Activated B cell treated with CpG ODN at 0.5 μM for 24 hours (primary cell): ENCODE data around the gene PAX4. TPM values are rescaled to one million over a fixed set of nuclear protein-coding genes. Genes with fewer than 3 reads are reported as not detected.
"Not testable (repeated sequence)": the region's sequence is repeated elsewhere in the genome, so short reads cannot be mapped to it uniquely, and the experiment has no call there.

ENCODE experiments used
- ATAC-seq: fragments of 200-7000 bp; cut with Tn5 transposase; one replicate; pipeline ENCODE4 v1.10.0; 2021; ENCODE audit warnings: low read depth, mild to moderate bottlenecking, moderate library complexity
- CTCF ChIA-PET: fragments of 350-600 bp; sonication (Branson Sonifier 250); formaldehyde crosslinking; loops from one replicate; lab custom pipeline; 2021; ENCODE audit warnings: antibody characterized with exemption; lab: Charles Lee
- POLR2A ChIA-PET: fragments of 350-600 bp; sonication (Branson Sonifier 250); formaldehyde crosslinking; loops from one replicate; lab custom pipeline; 2021; ENCODE audit warnings: antibody characterized with exemption; lab: Charles Lee
- DNase-seq: peaks from one replicate; pipeline ENCODE4 v3.0.0; 2022
- H3K27ac Mint-ChIP-seq: one replicate; pipeline ENCODE4 v1.8.0; 2020; ENCODE audit warnings: mixed read lengths
- H3K27me3 Mint-ChIP-seq: one replicate; pipeline ENCODE4 v1.8.0; 2021; ENCODE audit warnings: mixed read lengths
- H3K36me3 Mint-ChIP-seq: one replicate; pipeline ENCODE4 v1.8.0; 2021; ENCODE audit warnings: low read depth, mixed read lengths
- H3K4me1 Mint-ChIP-seq: one replicate; pipeline ENCODE4 v1.8.0; 2021; ENCODE audit warnings: mixed read lengths
- H3K4me3 Mint-ChIP-seq: one replicate; pipeline ENCODE4 v1.8.0; 2020; ENCODE audit warnings: mild to moderate bottlenecking, mixed read lengths
- H3K9me3 Mint-ChIP-seq: one replicate; pipeline ENCODE4 v1.8.0; 2020; ENCODE audit warnings: mixed read lengths
- intact Hi-C: fragments of 100-400 bp; cut with micrococcal nuclease; formaldehyde crosslinking; loops from one replicate; pipeline ENCODE4 v1.15.1; 2024
- total RNA-seq: library from RNA; stranded (reverse); gene quantifications from 2 replicates; pipeline ENCODE4 v1.2.3, GENCODE V29; 2022
- TF ChIP-seq, protein P1 (sequence below): fragments of 200-600 bp; IDR thresholded peaks from one replicate; pipeline ENCODE4 v1.8.0; 2022; ENCODE audit warnings: antibody characterized with exemption, mild to moderate bottlenecking

Gene PAX4
- total RNA-seq, 1 donor from 2014 or later, result not detected

DNA sequence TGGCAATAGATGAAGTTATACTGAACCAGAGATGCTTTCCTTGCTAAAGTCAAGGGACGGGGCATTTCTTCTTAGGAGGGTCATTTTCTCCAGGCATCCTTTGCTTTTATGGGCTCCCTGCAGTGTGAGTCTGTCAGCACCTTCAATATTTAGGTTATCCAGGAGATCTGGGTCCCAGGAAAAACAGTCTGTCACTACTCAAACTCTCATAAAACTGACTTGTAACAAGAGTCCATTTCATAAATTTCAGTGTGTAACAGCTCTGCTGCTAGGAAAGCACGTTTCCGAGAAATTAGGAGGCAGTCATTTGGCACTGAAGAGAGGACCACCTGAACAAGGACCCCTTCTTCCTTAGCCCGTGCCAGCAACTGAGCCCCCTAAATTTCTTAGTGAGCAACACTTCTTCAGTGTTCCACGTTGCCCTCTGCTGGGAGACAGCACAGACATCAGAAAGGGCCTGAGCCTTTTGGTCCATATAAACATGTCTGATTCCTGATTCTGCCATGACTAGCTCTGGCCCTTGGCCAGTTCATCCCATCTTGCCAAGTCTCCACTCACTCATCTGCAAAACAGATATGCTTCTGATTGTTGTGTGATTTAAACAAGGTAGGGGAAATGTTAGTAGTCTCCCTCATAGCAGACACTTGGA, 39.8 kb downstream of the PAX4 start:
- intact Hi-C loops, result no loop called here
- ATAC-seq, result no peak
- POLR2A ChIA-PET, result no interaction called here
- no peaks in the 10 kb centered on the region for H3K9me3 Mint-ChIP-seq
- H3K27ac Mint-ChIP-seq, result no peak overlapping the region
- no peak for DNase-seq
- no peaks in the 10 kb centered on the region for H3K27me3 Mint-ChIP-seq
- peaks cover 31% of the 10 kb centered on the region for H3K4me1 Mint-ChIP-seq
- H3K36me3 Mint-ChIP-seq, result peaks cover 57% of the 10 kb centered on the region
- no peak overlapping the region for H3K4me3 Mint-ChIP-seq
- TF ChIP-seq, protein P1, sequence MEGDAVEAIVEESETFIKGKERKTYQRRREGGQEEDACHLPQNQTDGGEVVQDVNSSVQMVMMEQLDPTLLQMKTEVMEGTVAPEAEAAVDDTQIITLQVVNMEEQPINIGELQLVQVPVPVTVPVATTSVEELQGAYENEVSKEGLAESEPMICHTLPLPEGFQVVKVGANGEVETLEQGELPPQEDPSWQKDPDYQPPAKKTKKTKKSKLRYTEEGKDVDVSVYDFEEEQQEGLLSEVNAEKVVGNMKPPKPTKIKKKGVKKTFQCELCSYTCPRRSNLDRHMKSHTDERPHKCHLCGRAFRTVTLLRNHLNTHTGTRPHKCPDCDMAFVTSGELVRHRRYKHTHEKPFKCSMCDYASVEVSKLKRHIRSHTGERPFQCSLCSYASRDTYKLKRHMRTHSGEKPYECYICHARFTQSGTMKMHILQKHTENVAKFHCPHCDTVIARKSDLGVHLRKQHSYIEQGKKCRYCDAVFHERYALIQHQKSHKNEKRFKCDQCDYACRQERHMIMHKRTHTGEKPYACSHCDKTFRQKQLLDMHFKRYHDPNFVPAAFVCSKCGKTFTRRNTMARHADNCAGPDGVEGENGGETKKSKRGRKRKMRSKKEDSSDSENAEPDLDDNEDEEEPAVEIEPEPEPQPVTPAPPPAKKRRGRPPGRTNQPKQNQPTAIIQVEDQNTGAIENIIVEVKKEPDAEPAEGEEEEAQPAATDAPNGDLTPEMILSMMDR, result no peak
- CTCF ChIA-PET, result no interaction called here

DNA sequence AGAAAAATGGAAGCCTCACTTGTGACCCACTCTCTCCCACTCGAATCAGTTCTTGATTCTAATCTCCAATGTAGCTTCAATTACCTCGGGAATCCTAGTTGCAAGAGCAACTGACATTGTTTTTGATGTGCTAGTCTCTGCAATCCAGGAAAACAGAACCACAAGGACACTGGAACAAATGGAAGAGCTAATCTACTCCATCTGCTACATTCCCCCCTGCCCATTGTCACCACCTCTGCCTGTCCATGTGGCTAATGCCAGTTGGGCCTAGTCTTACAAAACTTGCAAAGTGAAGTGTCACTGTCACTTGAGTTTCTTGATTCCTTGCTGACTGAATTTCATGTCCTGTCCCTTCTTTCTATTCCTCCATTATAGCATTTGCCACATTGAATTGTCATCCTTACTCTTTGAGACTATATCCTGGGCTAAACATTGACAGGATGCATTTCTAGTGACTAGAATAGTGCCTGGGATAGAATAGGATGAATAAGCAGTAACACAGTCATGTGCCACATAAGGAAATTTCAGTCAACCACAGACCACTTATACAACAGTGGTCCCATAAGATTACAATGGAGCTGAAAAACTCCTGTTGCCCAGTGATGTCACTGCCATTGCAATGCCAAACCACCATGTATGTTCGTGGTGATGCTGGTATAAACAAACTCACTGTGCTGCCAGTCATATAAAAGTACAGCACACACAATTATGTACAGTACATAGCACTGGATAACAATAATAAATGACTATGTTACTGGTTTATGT, 46.0 kb downstream of the PAX4 start:
- POLR2A ChIA-PET, result no interaction called here
- Mint-ChIP-seq H3K36me3 (peaks cover 4% of the 10 kb centered on the region), H3K4me3 (no peak overlapping the region), H3K4me1 (no peaks in the 10 kb centered on the region), H3K27me3 (no peaks in the 10 kb centered on the region), H3K27ac (no peak overlapping the region), H3K9me3 (no peaks in the 10 kb centered on the region)
- TF ChIP-seq, protein P1, result no peak
- ATAC-seq (no peak), DNase-seq (no peak)
- CTCF ChIA-PET, result no interaction called here
- intact Hi-C loops, result no loop called here

DNA sequence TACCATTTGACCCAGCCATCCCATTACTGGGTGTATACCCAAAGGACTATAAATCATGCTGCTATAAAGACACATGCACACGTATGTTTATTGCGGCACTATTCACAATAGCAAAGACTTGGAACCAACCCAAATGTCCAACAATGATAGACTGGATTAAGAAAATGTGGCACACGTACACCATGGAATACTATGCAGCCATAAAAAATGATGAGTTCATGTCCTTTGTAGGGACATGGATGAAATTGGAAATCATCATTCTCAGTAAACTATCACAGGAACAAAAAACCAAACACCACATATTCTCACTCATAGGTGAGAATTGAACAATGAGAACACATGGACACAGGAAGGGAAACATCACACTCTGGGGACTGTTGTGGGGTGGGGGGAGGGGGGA, 49.9 kb downstream of the PAX4 start:
- H3K4me3 Mint-ChIP-seq, result not testable (repeated sequence)

DNA sequence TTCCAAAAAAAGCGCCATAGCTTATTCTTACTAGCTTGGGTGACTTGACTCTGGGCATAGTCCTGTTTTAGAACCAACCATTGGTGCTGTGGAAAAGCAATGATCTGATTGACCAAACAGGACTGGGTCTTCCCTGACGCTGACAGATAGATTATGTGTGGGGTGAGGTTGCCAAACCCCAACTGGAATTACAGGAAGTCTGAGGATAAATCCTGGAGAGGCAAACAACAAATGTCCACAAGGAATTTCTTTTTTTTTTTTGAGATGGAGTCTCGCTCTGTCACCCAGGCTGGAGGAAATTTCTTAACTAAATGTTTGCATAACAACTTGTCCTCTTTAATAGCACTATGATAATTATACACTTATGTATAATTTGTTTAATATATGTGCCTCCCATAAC, 51.7 kb downstream of the PAX4 start:
- Mint-ChIP-seq H3K4me3 (no peak overlapping the region), H3K4me1 (no peaks in the 10 kb centered on the region), H3K27ac (no peak overlapping the region), H3K9me3 (peaks cover 9% of the 10 kb centered on the region), H3K27me3 (no peaks in the 10 kb centered on the region), H3K36me3 (no peaks in the 10 kb centered on the region)
- ChIA-PET POLR2A (no interaction called here), CTCF (no interaction called here)
- ATAC-seq (no peak), DNase-seq (no peak)
- intact Hi-C loops, result no loop called here
- TF ChIP-seq, protein P1, result no peak

More for the DNA sequence above, 49.9 kb downstream of the PAX4 start:
- H3K9me3 Mint-ChIP-seq, H3K4me1 Mint-ChIP-seq, CTCF ChIA-PET, intact Hi-C loops, H3K36me3 Mint-ChIP-seq, DNase-seq, H3K27me3 Mint-ChIP-seq, H3K27ac Mint-ChIP-seq, ATAC-seq, POLR2A ChIA-PET: not testable (repeated sequence)

Other genes starting within 250 kb of the PAX4 start
- gene ZNF800, start 225.4 kb downstream of the PAX4 start, total RNA-seq, result 40.5 and 53.5 TPM in 2 replicates
- 22.5 and 23.3 TPM in 2 replicates for gene GCC1, start 32.5 kb downstream of the PAX4 start, total RNA-seq
- 110 and 118 TPM in 2 replicates for gene ARF5, start 29.7 kb downstream of the PAX4 start, total RNA-seq
- gene FSCN3, start 24.4 kb downstream of the PAX4 start, total RNA-seq, result 0.78 and 1.6 TPM in 2 replicates
- gene SND1, start 34.1 kb upstream of the PAX4 start, total RNA-seq, result 204 and 215 TPM in 2 replicates